Measurements from ENCODE around the gene WFS1.

Gene WFS1

GRCh38 chr4:6262176-6262575, 7.5 kb upstream of the WFS1 start:
- DNase-seq (ENCODE audit: low spot score): no peak

- no peak for DNase-seq (ENCODE audit: low spot score)
These were observed 6.7 kb upstream of the WFS1 start for GRCh38 chr4:6262847-6263487.

- DNase-seq (ENCODE audit: low spot score): no peak
These were observed 6.0 kb upstream of the WFS1 start for GRCh38 chr4:6263526-6264224.

GRCh38 chr4:6264225-6264540, 5.5 kb upstream of the WFS1 start:
- no peak for DNase-seq (ENCODE audit: low spot score)

- DNase-seq (ENCODE audit: low spot score): no peak
These were observed 4.1 kb upstream of the WFS1 start for GRCh38 chr4:6265546-6265945.

GRCh38 chr4:6267573-6267972, 2.1 kb upstream of the WFS1 start:
- DNase-seq (ENCODE audit: low spot score): no peak

GRCh38 chr4:6268650-6269615, 717 bp upstream of the WFS1 start:
- no peak for DNase-seq (ENCODE audit: low spot score)

GRCh38 chr4:6270636-6271121, 1.0 kb downstream of the WFS1 start:
- peak; percentile 49 for DNase-seq (ENCODE audit: low spot score)

GRCh38 chr4:6271206-6271605, 1.6 kb downstream of the WFS1 start:
- DNase-seq (ENCODE audit: low spot score): no peak

- DNase-seq (ENCODE audit: low spot score): no peak
These were observed 2.2 kb downstream of the WFS1 start for GRCh38 chr4:6271701-6272465.

GRCh38 chr4:6272863-6273660, 3.4 kb downstream of the WFS1 start:
- DNase-seq (ENCODE audit: low spot score): peak; percentile 40

- DNase-seq (ENCODE audit: low spot score): no peak
These were observed 4.0 kb downstream of the WFS1 start for GRCh38 chr4:6273661-6273990.

- DNase-seq (ENCODE audit: low spot score): no peak
These were observed 5.7 kb downstream of the WFS1 start for GRCh38 chr4:6275351-6275750.

- no peak for DNase-seq (ENCODE audit: low spot score)
These were observed 6.5 kb downstream of the WFS1 start for GRCh38 chr4:6275898-6276806.

- no peak for DNase-seq (ENCODE audit: low spot score)
These were observed 7.6 kb downstream of the WFS1 start for GRCh38 chr4:6277139-6277802.

- no peak for DNase-seq (ENCODE audit: low spot score)
These were observed 8.5 kb downstream of the WFS1 start for GRCh38 chr4:6277935-6278800.

GRCh38 chr4:6278801-6279197, 9.1 kb downstream of the WFS1 start:
- no peak for DNase-seq (ENCODE audit: low spot score)

GRCh38 chr4:6279582-6280289, 10.1 kb downstream of the WFS1 start:
- DNase-seq (ENCODE audit: low spot score): no peak

Data from HuH-7.5 (cell line).